NCI-H2029 treated with DMSO at 0.1 percent for 48 hours (cell line): ENCODE data around the gene ATOH8.

ENCODE experiments used
- DNase-seq: peaks from one replicate; lab custom pipeline; 2025; lab: John Stamatoyannopoulos, UW

ATOH8 gene

GRCh38 chr2:85754313-85755095 is 713 bp downstream of the ATOH8 start:
- DNase-seq, result no peak

- no peak for DNase-seq
These were observed 1.6 kb downstream of the ATOH8 start for GRCh38 chr2:85755122-85756027.

DNA sequence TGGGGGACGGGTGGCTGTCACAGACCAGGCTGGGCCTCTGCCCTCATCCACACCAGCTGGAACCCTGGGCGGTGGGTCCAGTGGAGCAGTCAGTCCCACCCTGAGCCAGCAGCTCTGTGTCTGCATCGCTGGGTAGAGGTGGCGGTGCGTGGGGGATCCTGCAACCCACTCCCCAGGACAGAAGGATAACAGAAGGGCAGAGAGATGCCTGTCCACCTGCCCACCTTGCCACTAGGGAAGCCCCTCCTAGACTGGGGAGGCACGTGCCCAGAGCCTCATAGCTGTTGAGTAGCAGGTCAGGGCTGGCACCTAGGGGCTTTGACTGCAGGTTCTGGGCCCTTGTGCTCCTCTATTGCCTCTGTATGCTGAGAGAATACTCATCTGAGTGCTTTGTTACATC is 2.4 kb downstream of the ATOH8 start:
- no peak for DNase-seq

GRCh38 chr2:85756822-85757435 is 3.1 kb downstream of the ATOH8 start:
- peak; percentile 49 for DNase-seq

DNA sequence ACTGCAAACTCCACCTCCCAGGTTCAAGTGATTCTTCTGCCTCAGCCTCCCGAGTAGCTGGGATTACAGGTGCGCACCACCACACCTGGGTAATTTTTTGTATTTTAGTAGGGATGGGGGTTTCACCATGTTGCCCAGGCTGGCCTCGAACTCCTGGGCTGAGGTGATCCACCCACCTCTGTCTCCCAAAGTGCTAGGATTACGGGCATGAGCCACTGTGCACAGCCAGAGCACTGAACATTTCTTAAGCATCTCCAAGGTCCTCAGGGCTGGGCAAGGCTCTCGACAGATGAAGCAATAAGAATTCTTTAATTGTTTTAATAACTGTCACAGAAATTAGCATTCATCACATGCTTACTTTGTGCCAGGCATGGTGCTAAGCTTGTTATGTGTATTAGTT is 4.1 kb downstream of the ATOH8 start:
- no peak for DNase-seq

DNA sequence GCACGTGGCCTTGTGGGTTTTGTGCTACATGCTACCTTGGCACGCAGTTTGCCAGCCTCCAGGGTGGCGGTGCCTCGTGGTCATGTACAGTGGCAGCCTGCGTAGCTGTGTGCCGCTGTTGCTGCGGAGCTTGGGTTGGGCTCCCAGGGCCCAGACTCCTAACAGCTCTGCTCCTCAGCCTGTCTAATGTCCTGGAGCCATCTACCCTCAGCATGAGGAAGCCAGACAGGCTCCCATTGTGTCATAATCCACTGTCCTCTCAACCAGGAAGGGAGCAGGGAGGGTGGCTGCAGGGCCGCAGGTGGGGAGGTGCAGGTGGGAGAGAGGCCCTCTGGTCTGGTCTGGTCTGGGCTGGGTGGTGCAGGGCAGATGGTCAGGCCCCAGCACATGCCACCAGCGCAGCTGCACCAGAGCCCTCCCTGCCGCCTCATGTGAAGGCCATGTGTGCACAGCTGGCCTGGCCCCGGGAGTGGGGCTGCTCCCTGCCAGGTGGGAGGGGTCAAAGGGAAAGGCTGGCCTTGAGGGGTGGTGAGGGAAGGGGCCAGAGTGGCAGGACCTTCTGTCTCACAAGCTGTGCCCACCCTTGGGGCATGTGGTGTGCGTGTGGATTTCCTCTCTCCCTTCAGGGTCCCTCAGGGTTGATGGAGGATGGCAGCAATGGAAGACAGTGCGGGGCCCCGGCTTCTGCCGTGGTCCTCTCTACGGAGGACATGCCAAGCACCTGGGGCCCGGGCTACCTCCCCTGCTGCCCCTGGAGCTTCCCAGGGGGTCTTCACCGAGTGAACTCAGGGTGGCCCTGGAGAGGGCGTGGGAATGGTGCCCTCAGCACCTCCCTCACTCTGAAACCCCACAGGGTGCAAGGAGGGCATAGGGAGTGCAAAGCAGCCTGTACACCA is 4.8 kb downstream of the ATOH8 start:
- DNase-seq, result no peak

DNA sequence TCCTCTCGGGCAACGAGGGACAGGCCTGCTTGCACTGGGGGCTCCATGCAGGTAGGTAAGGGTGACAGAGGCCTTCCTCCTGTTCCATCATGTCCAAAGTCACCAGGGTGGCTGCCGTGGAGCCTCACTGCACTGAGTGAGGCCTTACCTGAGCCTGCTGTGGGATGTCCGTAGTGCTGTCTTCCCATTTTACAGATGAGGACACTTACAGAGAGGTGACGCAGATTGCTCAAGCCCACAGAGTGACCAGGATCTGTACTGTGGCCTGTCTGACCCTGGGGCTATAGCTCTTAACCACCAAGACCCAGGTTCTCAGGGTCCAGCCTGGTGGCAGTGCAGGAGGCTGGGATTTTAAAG is 5.4 kb downstream of the ATOH8 start:
- DNase-seq, result no peak

DNA sequence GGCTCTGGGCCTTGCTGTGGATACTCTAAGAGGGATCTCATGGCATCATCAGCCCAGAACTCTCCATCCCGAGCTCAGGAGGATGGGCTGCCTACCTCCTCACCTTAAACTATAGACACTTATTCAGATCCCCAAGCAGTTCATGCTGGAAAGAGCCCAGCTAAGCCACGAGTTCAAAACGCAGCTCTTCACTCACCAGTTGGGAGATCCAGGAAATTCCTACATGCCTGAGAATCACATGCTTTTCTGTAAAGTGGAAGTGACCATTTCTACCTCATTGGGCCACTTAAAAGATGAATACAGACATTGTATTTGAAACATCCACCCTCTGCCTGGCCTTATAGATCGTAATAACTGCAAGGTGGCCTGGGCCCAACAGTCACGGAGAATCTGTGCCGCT is 6.6 kb downstream of the ATOH8 start:
- DNase-seq, result no peak

DNA sequence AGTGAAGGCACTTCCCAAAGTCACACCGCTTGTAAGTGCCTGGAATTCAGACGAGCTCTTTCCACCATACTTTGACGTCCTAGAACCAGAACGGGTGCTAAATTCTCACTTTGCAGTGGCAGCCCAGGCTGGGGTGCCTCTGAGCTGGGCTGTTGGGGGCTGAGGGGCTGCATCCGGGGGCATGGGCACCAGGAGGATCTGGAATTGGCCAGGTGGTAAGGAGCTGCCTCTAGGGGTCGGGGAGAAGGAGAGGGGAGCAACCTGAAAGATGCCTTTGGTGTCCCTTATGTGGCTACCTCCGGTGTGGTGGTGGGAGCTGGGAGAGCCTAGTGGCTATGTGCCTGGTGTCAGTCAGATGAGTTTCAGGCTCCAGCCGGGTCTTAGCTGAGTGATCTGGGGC is 7.1 kb downstream of the ATOH8 start:
- DNase-seq, result no peak

DNA sequence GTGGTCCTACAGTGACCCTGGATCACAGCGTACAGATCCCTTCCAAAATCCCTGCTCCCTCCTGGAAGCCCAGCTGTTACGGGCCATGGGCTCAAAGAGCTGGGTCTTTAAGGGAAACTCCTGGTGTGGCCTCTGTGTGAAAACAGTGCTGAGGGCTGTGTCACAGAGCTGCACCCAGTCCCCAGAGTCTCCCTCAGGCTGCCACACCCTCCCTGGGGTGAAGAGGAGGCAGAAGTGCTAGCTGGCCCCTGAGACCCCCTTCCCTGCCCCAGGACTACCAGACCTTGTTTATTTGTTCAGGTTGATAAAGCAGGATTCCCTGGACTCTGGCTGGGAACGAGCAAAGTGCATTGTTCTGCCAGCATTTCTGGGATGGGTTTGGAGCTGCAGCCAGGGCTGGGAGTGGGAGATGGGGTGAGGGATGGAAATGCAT is 7.7 kb downstream of the ATOH8 start:
- no peak for DNase-seq

- DNase-seq, result no peak
These were observed 8.2 kb downstream of the ATOH8 start for GRCh38 chr2:85761946-85762345.

- no peak for DNase-seq
These were observed 9.3 kb downstream of the ATOH8 start for GRCh38 chr2:85763132-85763531.

GRCh38 chr2:85763831-85764230 is 10.0 kb downstream of the ATOH8 start:
- no peak for DNase-seq

DNA sequence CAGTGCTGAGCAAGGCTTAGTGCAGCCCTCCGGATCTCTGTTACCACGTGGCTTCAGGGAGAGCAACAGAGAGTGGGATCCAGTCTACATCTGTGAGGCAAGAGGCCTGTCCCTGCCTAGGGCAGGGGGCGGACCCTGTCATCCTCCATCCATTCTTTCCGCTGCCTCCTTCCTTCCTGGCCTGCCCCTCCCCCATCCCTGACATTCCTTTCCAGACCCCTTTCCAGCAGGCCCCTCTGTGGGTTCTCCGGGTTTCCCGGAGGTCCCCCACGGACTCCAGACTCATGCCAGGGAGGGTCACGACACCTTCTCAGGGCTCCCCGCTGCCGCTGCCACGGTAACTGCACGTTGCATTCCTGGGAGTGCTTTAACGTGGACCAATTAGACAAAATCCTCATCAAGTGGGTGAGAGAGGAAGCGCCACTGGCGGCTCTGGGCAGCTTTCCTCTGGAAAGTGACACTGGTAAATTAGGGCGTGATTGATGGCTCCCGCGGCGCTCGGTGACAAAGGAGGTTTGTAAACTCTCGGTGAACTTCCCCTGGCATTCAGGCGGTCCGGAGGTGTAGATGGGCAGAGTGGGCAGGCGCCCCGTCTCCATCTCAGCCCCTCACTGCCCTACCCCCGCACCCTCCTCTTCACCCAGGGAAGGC is 11.4 kb downstream of the ATOH8 start:
- DNase-seq, result no peak

DNA sequence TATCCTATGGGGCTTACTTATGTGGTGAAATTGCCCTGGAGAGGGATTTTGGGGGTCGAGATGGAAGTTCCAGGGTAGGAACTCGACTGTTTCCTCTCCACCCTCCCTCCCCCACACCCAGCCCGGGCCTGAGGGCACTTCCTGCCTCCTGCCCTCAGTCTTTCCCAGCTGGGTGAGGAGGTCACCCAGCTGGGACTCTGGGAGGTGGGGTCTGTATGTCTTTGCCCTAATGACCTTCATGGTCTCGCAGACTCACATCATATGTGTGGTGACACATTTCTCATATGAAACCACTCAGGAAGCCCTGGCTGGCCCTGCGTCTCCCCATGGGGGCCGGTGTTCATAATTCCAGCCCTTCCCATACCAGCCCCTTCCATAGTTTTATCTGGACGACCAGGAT is 12.4 kb downstream of the ATOH8 start:
- no peak for DNase-seq

GRCh38 chr2:85767803-85768665 is 14.2 kb downstream of the ATOH8 start:
- DNase-seq, result no peak

DNA sequence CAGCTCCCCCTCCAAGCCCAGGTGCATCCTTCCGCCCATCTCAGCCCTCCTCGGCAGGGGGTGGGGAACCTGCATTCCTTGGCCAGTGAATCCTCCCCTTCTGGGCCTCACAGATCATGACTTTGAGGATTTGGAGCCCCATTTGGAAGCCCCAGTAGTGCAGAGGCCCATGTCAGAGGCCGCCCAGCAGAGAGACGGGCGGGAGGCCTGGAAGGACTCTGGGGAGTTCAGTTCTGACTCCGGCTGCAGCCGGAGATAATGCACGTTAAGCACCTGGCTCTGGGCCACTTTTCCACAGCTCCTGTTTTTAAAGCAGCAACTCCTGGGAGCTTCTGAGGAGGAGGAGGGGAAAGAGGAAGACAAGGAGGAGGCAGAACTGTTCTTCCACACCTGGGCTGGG is 14.9 kb downstream of the ATOH8 start:
- peak; percentile 52 for DNase-seq

DNA sequence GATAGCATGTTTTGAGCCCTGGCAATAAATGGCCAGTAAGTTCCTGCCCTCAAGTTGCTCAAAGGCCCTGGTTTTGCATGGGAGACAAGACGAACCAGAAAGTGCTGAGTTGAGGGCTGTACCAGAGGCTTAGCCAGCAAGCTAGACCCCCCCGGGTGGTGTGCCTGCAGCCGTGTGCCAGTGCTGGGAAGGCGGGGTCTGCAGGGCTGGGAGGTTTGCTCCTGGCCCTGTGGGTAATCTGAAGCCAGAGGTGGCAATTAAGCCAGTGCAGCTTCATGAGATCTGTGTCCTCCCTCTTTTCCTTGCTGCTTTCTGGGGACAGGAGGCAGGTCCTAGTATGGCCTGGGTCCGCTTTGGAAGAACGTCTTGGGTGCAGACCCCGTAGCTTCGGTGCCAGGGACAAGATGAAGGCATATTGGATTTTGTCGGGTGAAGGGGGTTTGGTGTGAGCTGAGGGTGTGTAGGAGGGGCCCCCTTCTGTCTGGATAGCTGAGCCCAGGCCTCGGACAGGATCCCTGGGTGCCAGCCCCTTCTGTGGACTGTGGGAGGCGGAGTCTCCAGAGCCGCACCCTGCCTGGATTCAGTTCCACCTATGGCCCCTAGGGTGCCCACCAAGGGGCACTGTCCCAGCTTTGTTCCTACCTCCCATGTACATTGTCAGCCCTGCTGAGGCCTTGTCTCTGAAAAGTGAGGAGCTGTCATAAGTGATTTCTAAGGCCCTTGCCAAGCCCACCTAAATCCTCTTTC is 15.6 kb downstream of the ATOH8 start:
- peak; percentile 35 for DNase-seq

- DNase-seq, result no peak
These were observed 16.2 kb downstream of the ATOH8 start for GRCh38 chr2:85769983-85770362.

DNA sequence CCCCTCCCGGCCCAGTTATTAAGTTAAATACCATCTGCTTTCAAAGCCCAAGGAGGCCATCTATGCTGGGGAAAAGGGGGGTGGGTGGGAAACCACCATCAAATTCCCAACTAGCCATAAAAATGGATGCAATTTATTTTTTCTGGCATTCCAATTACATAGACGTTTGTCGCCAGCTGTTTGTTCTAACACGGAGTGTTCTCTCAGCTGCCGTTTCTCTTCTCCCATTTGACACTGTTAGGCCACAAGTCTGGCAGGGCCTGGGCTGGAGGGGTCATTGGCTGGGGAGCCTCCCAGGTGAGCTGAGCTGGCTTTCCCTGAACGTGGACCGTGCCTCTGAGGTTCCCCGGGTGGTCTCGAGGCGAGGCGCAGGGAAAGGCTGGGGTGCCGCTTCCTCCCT is 16.6 kb downstream of the ATOH8 start:
- DNase-seq, result no peak
